Fibroblast of mammary gland (primary cell): ENCODE measurements around the gene COX18.

ENCODE experiments used
- DNase-seq: peaks from one replicate; pipeline ENCODE4 v3.0.0-alpha.2; 2010; ENCODE audit warnings: low read depth
- H3K4me3 ChIP-seq: 2 replicates; pipeline ENCODE4 v1.5.1; 2011; ENCODE audit warnings: low read depth, mild to moderate bottlenecking, low read length, moderate library complexity; ENCODE audit not compliant: control insufficient read depth
- CTCF ChIP-seq: conservative IDR thresholded peaks from 2 replicates; pipeline ENCODE4 v1.5.1; 2011; ENCODE audit warnings: low read depth, low read length, inconsistent platforms; ENCODE audit not compliant: control insufficient read depth, insufficient read depth

COX18 gene

GRCh38 chr4:73012673-73013072 is 56.8 kb downstream of the COX18 start:
- H3K4me3 ChIP-seq: no peak overlapping the region
- TF ChIP-seq CTCF: no peak
- DNase-seq: no peak

DNA sequence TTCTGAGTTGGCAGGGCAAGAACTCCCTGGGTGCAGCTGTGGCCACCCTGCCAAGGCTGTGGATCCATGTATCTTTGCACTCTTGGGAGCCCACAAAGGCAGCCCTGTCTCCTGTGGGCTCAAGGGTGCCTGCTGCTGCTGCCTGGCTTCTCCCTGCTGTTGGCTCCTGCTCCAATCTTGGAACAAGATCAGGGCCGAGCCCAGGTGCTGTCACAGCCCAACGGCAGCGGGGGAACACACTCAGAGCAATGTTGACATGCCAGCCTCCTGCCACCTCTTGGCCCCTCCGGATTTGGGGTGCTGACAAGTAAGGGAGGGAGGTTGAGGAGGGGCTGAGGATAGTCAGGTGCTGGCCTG is 57.9 kb downstream of the COX18 start:
- TF ChIP-seq CTCF: no peak
- DNase-seq: no peak
- H3K4me3 ChIP-seq: no peak overlapping the region

DNA sequence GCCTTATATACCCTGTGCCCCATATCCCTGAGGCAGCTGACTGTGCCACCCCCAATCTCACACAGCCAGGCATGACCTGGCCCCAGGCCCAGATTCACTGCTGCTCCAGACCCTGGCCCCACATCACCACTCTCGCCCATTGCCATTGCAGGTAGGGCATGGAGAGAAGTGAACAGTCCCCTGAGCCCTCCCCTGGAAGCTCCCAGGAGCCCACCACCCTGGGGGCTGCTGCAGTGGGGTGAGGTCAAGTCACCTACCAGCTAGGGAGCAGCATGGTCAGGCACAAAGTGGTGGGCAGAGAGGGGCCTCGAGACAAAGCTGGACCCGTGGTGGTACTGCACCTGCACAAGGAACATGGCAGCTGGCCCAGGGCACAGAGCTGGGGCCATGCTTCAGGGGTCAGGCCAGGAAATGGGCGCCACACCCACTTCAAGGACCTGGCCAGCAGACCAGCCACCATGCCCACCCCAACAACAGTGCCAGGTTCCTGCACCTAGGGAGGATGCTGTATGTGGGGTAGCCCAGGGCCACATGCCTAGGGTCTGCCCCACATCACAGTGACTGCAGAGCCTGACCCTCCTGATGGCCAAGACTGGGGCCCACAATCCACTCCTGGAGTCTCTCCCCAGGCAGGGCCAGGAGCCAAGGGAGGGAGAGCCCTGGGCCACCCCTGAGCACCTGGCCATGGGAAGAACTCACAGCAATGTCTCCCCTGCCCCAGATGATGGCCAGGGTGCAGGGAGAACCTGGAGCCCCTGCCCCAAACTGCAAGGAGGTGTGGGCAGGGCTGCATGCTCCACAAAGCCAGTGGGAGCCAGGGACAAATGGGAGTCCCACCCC is 58.5 kb downstream of the COX18 start:
- no peak for DNase-seq
- H3K4me3 ChIP-seq: no peak overlapping the region
- no peak for TF ChIP-seq CTCF

DNA sequence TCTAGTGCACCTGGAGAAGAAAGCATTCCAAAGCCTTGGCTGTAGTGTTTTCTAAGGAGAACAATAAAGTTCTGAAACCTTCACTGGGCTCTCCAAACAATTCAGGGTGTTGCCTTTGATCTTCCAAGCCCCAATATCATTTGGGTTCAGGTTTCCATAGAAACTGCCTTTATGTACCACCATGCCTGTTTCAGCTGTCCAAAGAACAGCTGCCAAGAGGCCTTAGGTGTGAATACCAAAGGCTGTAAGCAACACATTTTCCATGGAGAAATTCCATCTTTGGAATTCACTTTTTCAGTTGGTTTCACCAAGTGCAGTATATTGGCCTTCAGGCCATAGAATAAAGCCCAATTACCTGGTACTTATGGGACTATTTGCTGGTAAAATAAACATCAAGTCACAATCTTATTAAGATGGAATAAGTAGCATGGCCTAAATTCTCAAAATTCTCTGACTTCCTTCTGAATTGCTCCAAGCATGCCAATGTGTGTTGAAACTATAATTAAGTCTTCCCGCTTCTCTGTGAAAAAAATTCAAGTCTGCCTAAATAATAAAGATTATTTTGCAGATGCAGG is 61.9 kb downstream of the COX18 start:
- TF ChIP-seq CTCF: no peak
- no peak for DNase-seq
- H3K4me3 ChIP-seq: no peak overlapping the region

DNA sequence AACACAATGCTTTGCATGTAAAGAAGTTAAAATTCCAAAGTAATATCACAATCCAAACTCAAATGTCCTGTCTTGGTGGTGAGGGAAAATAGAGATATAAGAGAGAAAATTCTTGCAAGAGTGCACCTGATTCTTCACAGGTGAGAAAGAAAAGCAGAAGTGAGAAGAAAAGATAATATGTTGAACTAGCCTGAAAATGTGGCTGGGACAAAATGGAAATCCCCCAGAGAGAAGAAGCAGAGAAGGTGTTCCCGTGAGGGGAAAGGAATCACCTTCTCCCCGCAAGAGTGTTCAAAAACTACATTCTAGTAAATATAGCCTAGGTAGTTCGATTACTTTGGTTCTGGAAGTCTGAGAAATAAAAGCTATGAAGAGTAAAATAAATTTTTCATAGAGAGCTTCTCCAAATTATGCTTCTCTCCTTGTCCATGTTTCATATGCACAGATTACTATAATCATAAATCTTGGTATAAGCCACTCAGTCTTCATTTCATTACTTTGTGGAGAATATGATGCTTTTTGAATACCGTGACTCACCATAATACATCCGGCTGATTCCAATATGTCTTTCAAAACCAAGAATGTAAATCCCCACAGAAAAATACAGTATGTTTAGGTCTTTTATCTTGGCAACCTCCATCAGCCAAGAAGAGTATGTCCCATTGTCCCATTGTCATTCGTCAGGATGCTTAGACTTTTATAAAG is 63.1 kb downstream of the COX18 start:
- TF ChIP-seq CTCF: no peak
- H3K4me3 ChIP-seq: no peak overlapping the region
- DNase-seq: no peak

- DNase-seq: no peak
- no peak overlapping the region for H3K4me3 ChIP-seq
- TF ChIP-seq CTCF: no peak
These were observed 64.0 kb downstream of the COX18 start for GRCh38 chr4:73005514-73005913.
